Right lobe of liver (tissue), 6 donors: Measurements from ENCODE around the gene HSD17B10. TPM values are rescaled to one million over a fixed set of nuclear protein-coding genes. Genes with fewer than 3 reads are reported as not detected.

Source experiments
- ATAC-seq, 4 donors: fragments of 200-7000 bp; cut with Tn5 transposase; one replicate each; pipeline ENCODE4 v1.9.1; 2020; ENCODE audit warnings: mild to moderate bottlenecking in 4 of 4, moderate library complexity in 4 of 4
- DNase-seq, 3 donors: peaks; one replicate each; pipeline ENCODE4 v3.0.0-alpha.2; 2020
- H3K27ac ChIP-seq, 3 donors: fragments of 200-600 bp; one replicate each; pipeline ENCODE4 v1.8.0; 2022
- H3K27me3 ChIP-seq, 2 donors: fragments of 200-600 bp; one replicate each; pipeline ENCODE4 v1.8.0; 2022
- H3K36me3 ChIP-seq, 4 donors: fragments of 200-600 bp; sonication (generic) in 1 of 4; one replicate each; pipeline versions ENCODE4 v1.5.1 to v1.8.0; 2017 to 2022; ENCODE audit warnings: control low read depth in 1 of 4
- H3K4me1 ChIP-seq, 4 donors: fragments of 200-600 bp; sonication (generic) in 1 of 4; one replicate each; pipeline versions ENCODE4 v1.5.1 to v1.8.0; 2017 to 2022; ENCODE audit warnings: control low read depth in 1 of 4
- H3K4me3 ChIP-seq, 3 donors: fragments of 200-600 bp; one replicate each; pipeline ENCODE4 v1.8.0; 2022
- H3K9me3 ChIP-seq, 4 donors: fragments of 200-600 bp; sonication (generic) in 1 of 4; one replicate each; pipeline versions ENCODE4 v1.5.1 to v1.8.0; 2017 to 2022; ENCODE audit warnings: control low read depth in 1 of 4
- CTCF ChIP-seq, 4 donors: fragments of 200-600 bp in 3 of 4; fragments of 450-650 bp in 1 of 4; IDR thresholded peaks; one replicate each; pipeline versions ENCODE4 v1.5.1 to v1.8.0; 2016 to 2022; ENCODE audit warnings: antibody characterized with exemption in 4 of 4, mild to moderate bottlenecking in 2 of 4
- POLR2A ChIP-seq: fragments of 450-650 bp; IDR thresholded peaks from one replicate; pipeline ENCODE4 v1.6.1; 2017; ENCODE audit warnings: antibody characterized with exemption, mild to moderate bottlenecking
- WGBS: methylation state at CpG from one replicate; pipeline ENCODE4 v1.1.6; 2018; ENCODE audit warnings: low coverage, low lambda C conversion rate; ENCODE audit not compliant: insufficient coverage; ENCODE audit errors: missing lambda C conversion rate; 5-methylcytosine and 5-hydroxymethylcytosine counted together
- intact Hi-C, 2 donors: fragments of 100-400 bp; cut with DNase I; formaldehyde crosslinking; loops; one replicate each; pipeline versions ENCODE4 v1.11.2 to v1.14.1; 2022
- long read RNA-seq: library from polyadenylated mRNA; unstranded; transcript quantifications from one replicate; pipeline ENCODE4 v2.0.0, GENCODE V29; 2019
- total RNA-seq, 6 experiments: library from RNA; depleted of rRNA in 2 of 6; stranded (reverse); fragments of >200 nt in 2 of 6; fragmentation: NEBNext Ultra II Directional in 3 of 6; extraction: Animal tissue kit (Norgen Biotek cat#: 25700) in 3 of 6; gene quantifications; one replicate each; pipeline versions ENCODE4 v1.1.0 to v1.2.4, GENCODE V29; 2016 to 2023
- donor health status: DM: no; HTN: yes; CAD: no.
- donor health status: DM: no; HTN: no; CAD: no.
- donor health status: DM: no; HTN: no; CAD: no.
- donor health status: DM: no; HTN: yes; CAD: no.
- donor health status: DM: no; HTN: yes; CAD: no.

Gene HSD17B10
- total RNA-seq, result 100 to 1,000 TPM; 123 to 213 (median 137) TPM
- long read RNA-seq, transcript HSD17B10-201 (6 exons, 960 nt), result major isoform, 33 of 39 reads
- long read RNA-seq, partial matches to known transcripts, result 3 of 39 reads
- long read RNA-seq, other reads (novel, unspliced or antisense), result 0 of 39 reads

GRCh38 chrX:53433651-53434639 lies at the start of gene HSD17B10:
HSD17B10 (minus strand) TSS chrX:53434370; CDS start chrX:53434345, 25 bp downstream.
- intact Hi-C loops, result loop anchor here (10.0 kb wide), 1 partner anchor 119 kb away; no protein-coding TSS in a partner anchor
- peak within 1 kb of the TSS; percentile 48 to 71 (median 55) for H3K4me3 ChIP-seq
- WGBS, result 42% methylated on average over 19 of the region's 61 CpGs
- DNase-seq (peak; percentile 92 to 96 (median 95)), ATAC-seq (peak; percentile 95 to 97 (median 96))
- peaks cover 0 to 12% (median 5%) of the 10 kb centered on the region in 4 donors for H3K4me1 ChIP-seq
- peaks cover 0 to 11% (median 0%) of the 10 kb centered on the region in 4 donors for H3K36me3 ChIP-seq
- peak within 1 kb of the TSS in 2 of 3 donors; percentile 8 to 47 for H3K27ac ChIP-seq
- TF ChIP-seq POLR2A, result peak; percentile 67
- TF ChIP-seq CTCF (IDR thresholded peaks at IDR 0.05), result no peak
- no peaks in the 10 kb centered on the region for H3K9me3 ChIP-seq
- peaks cover 0 to 3% of the 10 kb centered on the region in 2 donors for H3K27me3 ChIP-seq

- H3K9me3 ChIP-seq, result no peaks in the 10 kb centered on the region
- H3K27ac ChIP-seq, result no peak overlapping the region
- H3K4me1 ChIP-seq, result no peaks in the 10 kb centered on the region
- H3K36me3 ChIP-seq, result no peaks in the 10 kb centered on the region
- no peaks in the 10 kb centered on the region for H3K27me3 ChIP-seq
- ATAC-seq (no peak), DNase-seq (no peak)
- TF ChIP-seq CTCF (IDR thresholded peaks at IDR 0.05) (no peak), POLR2A (no peak)
- intact Hi-C loops, result no loop called here
- 33% methylated on average over 2 of the region's 2 CpGs for WGBS
- no peak overlapping the region for H3K4me3 ChIP-seq
Measured at GRCh38 chrX:53483416-53483815, 49.2 kb upstream of the HSD17B10 start.

GRCh38 chrX:53481816-53482465 lies 47.8 kb upstream of the HSD17B10 start:
- ATAC-seq (peak in 3 of 4 donors; percentile 31 to 50 (median 46)), DNase-seq (peak in 1 of 3 donors; percentile 40)
- Histone ChIP-seq H3K27me3 (no peaks in the 10 kb centered on the region), H3K27ac (no peak overlapping the region), H3K4me3 (no peak overlapping the region), H3K36me3 (no peaks in the 10 kb centered on the region), H3K4me1 (no peaks in the 10 kb centered on the region), H3K9me3 (no peaks in the 10 kb centered on the region)
- WGBS, result 17% methylated on average over 1 of the region's 2 CpGs
- intact Hi-C loops, result no loop called here
- TF ChIP-seq POLR2A, result no peak
- peak; percentile 11 to 46 (median 37) for TF ChIP-seq CTCF (IDR thresholded peaks at IDR 0.05)

- WGBS, result 19% methylated on average over 5 of the region's 5 CpGs
- H3K36me3 ChIP-seq, result no peaks in the 10 kb centered on the region
- H3K4me1 ChIP-seq, result no peaks in the 10 kb centered on the region
- ATAC-seq, result no peak
- no peaks in the 10 kb centered on the region for H3K9me3 ChIP-seq
- no peak overlapping the region for H3K27ac ChIP-seq
- DNase-seq, result no peak
- TF ChIP-seq CTCF (IDR thresholded peaks at IDR 0.05), result peak in 1 of 4 donors; percentile 4
- no peak for TF ChIP-seq POLR2A
- no peak overlapping the region for H3K4me3 ChIP-seq
- H3K27me3 ChIP-seq, result no peaks in the 10 kb centered on the region
- intact Hi-C loops, result no loop called here
Measured at GRCh38 chrX:53481093-53481492, 46.9 kb upstream of the HSD17B10 start.
